Hepatocyte (in vitro differentiated cells): Measurements from ENCODE around the gene ASB3.

Experiments used
- EZH2 ChIP-seq: fragments of 200-600 bp; sonication (generic); IDR thresholded peaks from 2 replicates; pipeline ENCODE4 v1.6.1; 2016; ENCODE audit warnings: antibody characterized with exemption, mild to moderate bottlenecking, borderline replicate concordance
- EZH2phosphoT487 ChIP-seq: fragments of 200-600 bp; sonication (generic); IDR thresholded peaks from one replicate; pipeline ENCODE4 v1.6.1; 2018; ENCODE audit warnings: antibody characterized with exemption, mild to moderate bottlenecking, low read depth, moderate library complexity; ENCODE audit not compliant: unreplicated experiment, severe bottlenecking
- TF ChIP-seq, protein P1 (sequence below): fragments of 200-600 bp; sonication (generic); IDR thresholded peaks from 2 replicates; pipeline ENCODE4 v1.5.1; 2016; ENCODE audit warnings: antibody characterized with exemption, mild to moderate bottlenecking; ENCODE audit not compliant: poor library complexity

DNA sequence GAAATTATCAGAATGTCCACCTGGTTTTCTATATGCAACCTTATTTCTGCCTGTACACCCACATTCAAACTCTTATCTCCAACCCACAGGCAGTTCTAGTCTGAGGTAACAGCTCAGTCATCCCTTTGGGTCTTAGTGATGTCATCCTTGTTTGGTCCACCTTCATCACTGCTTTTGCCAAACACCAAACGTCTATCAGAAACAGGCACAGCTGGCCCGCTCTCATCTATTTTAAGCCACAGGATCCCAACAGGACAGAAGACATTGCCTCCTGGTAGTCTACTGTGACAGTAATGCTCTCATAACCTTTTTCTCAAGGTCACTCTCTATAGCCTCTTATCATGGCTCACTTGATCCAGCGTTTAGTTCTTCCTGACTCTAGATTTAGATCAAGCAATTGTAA is 118.1 kb downstream of the ASB3 start:
- TF ChIP-seq, protein P1, sequence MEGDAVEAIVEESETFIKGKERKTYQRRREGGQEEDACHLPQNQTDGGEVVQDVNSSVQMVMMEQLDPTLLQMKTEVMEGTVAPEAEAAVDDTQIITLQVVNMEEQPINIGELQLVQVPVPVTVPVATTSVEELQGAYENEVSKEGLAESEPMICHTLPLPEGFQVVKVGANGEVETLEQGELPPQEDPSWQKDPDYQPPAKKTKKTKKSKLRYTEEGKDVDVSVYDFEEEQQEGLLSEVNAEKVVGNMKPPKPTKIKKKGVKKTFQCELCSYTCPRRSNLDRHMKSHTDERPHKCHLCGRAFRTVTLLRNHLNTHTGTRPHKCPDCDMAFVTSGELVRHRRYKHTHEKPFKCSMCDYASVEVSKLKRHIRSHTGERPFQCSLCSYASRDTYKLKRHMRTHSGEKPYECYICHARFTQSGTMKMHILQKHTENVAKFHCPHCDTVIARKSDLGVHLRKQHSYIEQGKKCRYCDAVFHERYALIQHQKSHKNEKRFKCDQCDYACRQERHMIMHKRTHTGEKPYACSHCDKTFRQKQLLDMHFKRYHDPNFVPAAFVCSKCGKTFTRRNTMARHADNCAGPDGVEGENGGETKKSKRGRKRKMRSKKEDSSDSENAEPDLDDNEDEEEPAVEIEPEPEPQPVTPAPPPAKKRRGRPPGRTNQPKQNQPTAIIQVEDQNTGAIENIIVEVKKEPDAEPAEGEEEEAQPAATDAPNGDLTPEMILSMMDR = no peak
- no peak for TF ChIP-seq EZH2phosphoT487
- no peak for TF ChIP-seq EZH2
